GM21825 (cell line): ENCODE data around the gene ALG8.
"Not testable (repeated sequence)": the region's sequence is repeated elsewhere in the genome, so short reads cannot be mapped to it uniquely, and the experiment has no call there.

Experiments
- ATAC-seq: cut with Tn5 transposase; IDR thresholded peaks from one replicate; pipeline ENCODE4 v1.9.1; 2021; ENCODE audit warnings: mild to moderate bottlenecking, moderate library complexity; ENCODE audit not compliant: unreplicated experiment

The ALG8 gene

DNA sequence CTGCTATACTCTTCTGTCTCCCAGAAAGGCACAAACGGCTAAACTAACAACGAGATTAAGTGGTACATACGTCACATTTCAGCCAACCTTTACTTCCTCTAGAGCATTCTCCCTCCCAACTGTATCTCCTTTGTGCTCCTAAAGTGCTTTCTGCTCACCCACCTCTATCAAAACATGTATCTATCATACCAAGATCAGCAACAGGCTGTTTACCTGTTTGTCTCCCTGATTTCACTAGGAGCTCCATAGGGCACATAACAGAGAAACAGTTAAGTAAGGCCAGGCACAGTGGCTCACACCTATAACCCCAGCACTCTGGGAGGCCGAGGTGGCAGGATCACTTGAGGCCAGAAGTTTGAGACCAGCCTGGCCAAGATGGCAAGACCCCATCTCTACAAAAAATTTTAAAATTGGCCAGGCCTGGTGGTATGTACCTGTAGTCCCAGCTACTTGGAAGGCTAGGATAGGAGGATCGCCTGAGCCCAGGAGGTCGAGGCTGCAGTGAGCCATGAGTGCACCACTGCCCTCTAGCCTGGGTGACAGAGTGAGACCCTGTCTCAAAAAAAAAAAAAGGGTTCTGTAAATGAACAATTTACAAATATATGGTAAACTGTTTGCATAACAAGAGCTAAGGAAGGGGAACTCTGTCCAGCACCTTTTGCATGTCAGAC lies 62.6 kb downstream of the ALG8 start:
- no peak for ATAC-seq

DNA sequence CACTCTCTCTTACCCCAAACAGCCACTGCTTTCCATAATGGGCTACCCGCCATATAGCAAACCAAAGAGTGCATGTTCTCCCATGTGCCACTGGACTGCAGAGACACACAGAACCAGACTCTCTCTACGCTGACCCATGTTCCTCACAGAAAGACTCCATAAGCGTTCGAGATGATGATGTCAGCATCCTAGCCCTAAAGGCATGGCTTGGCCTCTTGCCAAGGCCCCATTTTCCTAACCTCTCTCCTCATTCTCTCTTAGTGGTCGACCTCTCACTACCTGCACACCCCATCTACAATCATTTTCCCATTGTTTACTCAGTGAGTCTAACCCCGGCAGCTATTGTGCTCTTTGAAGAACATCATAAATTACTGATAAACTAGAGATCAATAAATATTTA lies 64.7 kb downstream of the ALG8 start:
- no peak for ATAC-seq

GRCh38 chr11:78072455-78072854 lies 67.0 kb downstream of the ALG8 start:
- ATAC-seq = no peak

DNA sequence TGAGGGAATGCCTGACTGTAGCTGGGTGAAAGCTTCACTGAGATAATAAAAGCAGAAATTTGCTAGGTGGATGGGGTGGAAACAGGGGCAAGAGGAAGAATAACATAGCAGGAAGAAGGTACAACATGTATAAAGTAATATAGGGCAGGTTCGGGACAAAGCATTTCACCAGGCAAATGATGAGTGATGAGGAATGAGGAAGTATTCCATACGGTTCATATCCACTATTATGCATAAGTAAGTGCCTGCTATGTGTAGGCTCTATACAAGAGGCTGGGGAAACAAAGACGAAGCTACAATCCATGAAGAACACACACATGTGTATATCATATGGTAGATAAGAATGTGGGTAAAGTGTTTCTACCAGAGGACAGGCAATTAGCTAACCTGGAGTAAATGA lies 67.7 kb downstream of the ALG8 start:
- no peak for ATAC-seq

DNA sequence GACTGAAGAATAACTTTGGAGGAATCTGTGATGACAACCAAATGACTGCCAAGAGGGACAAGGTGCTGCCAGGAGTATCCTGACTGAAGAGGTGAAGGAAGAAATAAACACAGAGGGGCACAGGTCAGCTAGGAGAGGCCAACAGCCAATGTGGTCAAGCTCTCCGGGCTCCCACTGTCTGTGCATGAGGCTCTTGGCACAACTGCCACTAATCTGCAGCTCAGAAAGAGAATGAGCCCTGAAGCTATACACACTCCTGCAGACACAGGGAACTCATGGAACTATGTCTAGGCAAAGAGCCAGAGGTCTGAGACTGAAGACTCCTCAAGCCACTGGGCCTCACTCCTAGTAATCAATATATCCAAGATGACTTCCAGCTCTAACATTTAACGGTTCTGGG lies 68.8 kb downstream of the ALG8 start:
- no peak for ATAC-seq

GRCh38 chr11:78069465-78069864 lies 70.0 kb downstream of the ALG8 start:
- ATAC-seq = no peak

GRCh38 chr11:78067704-78068103 lies 71.7 kb downstream of the ALG8 start:
- no peak for ATAC-seq

DNA sequence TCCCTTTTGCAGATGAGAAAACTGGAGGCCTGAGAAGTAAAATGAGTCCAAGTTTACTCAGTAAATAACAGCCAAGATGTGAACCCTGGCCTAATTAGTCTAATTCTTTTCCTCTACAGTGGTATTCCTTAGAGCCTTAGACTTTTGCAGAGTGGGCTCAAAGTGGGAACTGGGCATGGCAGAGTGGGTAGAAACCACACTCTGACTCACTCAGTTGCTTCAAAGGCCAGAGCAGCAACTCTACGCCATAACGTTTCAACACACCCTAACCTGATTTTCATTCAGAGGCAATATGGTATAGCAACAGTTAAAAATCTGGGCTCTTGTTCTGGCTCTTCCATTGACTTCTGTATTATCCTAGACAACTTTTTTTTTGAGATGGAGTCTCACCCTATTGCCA lies 73.0 kb downstream of the ALG8 start:
- no peak for ATAC-seq

GRCh38 chr11:78065203-78065602 lies 74.2 kb downstream of the ALG8 start:
- no peak for ATAC-seq

DNA sequence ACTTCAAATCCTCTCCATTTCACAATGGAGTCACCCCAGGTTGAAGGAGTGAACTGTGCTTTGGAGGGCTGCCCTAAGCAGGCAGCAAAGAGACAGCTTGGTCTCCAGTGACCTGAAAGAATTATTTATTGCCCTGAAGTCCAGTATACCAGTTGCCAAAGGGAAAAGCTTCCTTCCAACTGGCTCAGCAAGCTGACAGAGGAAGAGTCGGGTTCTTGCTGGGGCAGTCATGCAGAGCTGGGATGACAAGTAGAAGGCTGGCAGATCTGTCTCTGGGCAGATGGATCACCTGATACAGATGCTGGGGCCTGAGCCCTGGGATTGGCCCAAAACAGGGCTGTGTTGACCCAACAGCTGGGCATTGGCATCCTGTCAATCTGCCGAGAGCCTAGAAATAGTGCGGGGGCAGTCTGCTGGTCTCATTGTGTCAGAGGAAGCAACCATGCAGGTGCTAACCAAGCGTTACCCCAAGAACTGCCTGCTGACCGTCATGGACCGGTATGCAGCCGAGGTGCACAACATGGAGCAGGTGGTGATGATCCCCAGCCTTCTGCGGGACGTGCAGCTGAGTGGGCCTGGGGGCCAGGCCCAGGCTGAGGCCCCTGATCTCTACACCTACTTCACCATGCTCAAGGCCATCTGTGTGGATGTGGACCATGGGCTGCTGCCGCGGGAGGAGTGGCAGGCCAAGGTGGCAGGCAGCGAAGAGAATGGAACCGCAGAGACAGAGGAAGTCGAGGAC lies 75.8 kb downstream of the ALG8 start, which contains the start of gene THRSP:
TSS of gene THRSP (plus strand) at position 422 of the 742 bp plus-strand sequence. CDS start at position 443, 21 bp downstream.
- no peak for ATAC-seq

- no peak for ATAC-seq
Measured at GRCh38 chr11:78062671-78063070, 76.8 kb downstream of the ALG8 start.

GRCh38 chr11:78061921-78062311 lies 77.5 kb downstream of the ALG8 start:
- ATAC-seq = no peak

DNA sequence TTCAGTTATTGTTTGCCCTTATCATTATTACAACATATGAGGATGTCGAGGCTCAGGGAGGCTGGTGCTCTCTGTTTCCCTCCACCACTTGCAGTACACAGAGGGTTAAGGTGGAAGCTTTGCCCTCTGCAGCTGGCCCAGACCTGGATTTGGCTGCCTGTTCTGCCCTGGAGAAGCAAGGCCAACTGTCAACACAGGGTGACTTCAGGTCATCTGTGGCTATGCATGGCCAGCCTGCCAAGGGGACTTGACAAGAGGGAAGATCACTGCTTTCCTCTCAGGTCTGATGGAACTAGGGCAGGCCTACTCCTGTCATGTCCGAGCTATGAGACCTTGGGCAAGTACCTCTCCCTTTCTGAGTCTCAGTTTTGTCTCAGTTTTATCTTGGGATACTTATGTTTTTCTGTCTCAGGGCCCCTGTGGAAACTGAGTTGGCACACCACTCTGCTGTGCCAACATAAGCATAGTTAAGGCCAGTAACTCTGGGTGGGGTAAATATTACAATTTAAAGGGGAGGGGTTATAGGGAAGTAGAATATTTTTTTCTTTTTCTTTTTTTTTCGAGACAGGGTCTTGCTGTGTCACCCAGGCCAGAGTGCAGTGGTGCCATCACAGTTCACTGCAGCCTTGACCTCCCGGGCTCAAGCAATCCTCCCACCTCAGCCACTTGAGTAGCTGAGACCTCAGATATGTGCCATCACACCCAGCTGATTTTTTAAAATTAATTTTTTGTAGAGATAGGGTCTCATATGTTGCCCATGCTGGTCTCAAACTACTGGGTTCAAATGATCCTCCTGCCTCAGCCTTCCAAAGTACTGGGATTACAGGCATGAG lies 78.1 kb downstream of the ALG8 start:
- no peak for ATAC-seq

DNA sequence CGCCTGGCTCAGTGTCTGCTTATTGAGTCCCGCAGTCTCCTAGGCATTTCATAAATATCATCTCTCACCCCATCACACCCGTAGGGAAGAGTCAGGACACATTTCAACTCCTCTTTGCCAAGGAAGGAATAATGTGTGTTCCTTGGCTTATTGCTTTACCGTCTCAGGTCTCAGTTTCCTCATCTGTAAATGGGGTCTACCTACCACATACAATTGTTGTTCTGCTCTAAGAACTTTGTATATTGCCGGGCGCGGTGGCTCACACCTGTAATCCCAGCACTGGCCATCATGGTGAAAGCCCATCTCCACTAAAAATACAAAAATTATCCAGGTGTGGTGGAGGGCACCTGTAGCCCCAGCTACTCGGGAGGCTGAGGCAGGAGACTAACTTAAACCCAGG lies 78.9 kb downstream of the ALG8 start:
- ATAC-seq = no peak

DNA sequence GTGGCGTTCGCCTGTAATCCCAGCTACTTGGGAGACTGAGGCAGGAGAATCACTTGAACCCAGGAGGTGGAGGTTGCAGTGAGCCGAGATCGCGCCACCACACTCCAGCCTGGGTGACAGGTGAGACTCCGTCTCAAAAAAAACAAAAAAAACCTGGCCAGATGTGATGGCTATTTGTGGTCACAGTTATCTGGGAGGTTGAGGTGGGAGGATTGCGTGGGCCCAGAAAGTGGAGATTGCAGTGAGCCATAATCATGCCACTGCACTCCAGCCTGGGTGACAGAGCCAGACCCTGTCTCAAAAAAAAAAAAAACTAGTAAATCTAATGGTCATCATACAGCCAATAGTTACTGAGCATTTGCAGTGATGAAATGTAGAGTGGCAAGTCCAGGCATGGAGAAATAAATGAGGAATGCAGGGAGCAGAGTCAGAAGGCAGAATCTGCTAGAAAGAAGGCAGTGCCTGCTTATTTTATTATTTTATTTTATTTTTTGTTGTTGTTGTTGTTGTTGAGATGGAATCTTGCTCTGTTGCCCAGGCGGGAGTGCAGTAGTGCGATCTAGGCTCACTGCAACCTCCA lies 79.6 kb downstream of the ALG8 start:
- not testable (repeated sequence) for ATAC-seq

DNA sequence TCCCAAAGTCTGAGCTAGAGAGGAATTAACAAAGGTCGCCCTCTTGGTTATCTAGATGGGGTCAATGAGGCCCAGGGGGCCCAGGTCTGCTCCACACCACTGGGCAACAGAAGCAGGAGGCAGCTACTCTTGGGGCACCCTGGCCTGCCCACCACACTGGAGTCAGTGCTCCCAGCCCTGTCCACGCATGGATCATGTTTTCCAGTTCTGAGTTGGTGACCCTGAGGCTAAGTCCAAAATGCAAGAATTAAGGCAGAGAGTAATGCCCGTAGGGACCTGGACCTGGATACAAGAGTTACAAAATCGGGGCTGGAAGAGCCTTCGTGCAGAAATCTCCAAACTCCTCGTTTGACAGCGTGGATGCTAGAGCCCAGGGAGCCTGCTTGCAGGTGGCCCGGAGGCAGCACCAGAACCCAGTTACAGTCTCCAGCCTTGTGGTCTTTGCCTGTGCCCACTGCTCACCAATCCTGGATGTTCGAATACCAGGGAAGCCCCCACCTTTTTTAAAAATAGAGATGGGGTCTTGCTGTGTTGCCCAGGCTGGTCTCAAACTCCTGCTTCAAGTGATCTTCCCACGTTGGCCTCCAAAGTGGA lies 81.9 kb downstream of the ALG8 start:
- ATAC-seq = no peak

- ATAC-seq = no peak
Measured at GRCh38 chr11:78056093-78056492, 83.3 kb downstream of the ALG8 start.

DNA sequence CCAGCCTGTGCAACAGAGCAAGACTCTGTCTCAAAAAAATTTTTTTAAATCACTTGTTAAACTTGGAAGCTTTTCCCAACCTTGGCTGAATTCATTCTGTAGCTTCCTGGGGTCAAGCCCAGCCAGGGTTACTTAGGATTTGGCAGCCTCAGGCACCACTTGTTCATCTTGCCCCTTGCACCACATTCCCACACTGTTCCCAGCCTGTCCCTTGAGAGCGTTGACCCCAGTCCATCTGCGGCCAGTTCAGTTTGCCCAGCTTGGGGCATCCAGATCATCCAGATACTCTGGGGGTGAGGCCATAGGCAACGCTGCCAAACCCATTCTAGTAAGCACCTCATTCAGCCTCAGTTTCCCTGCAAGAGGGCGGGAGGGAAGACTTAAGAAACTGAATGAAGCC lies 84.5 kb downstream of the ALG8 start:
- no peak for ATAC-seq

DNA sequence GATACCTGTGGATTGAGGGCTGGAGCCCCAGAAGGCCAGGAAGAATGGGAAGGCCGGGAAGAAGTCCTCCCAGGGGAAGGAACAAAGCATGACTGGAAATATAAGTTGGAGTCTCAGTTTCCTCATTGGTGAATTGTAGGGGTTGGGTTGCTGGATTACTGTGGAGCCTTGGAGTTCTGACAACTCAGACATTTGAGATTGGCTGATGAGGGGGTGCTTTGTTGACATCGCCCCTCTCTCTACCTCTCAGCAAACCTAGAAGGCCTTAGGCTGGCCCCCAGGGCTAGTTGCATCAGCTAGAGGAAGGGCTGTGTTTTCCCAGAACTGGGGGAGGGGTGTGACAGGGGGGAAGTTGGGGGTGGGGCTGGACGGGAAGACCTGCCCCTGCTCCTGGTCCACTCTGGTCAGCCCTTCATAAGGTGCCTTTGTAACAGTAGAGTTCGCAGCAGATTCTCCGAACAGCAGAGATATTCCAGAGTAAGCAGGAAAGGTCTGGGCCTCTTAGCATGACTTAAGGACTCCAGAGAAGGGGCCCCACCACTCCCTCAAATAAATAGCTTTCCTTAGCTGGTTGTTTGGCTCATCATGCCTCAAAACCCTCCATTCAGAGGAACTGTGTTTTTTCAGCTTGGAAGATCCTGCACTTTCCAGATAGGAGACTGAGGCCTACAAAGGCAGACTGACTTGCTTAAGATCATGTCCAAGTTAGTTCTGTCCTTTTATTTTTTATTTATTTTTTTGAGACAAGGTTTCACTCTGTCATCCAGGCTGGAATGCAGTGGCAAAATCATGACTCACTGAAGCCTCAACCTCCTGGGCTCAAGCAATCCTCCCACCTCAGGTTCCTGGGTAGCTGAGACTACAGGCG lies 88.2 kb downstream of the ALG8 start:
- no peak for ATAC-seq
